ENCODE measurements around the gene LST1. TPM values are rescaled to one million over a fixed set of nuclear protein-coding genes. Genes with fewer than 3 reads are reported as not detected.

Gene LST1
- total RNA-seq, 4 donors from 2014 or later: 16.3 to 34.2 (median 19.2) TPM

- no peak for ATAC-seq (ENCODE audit: low FRiP score)
- TF ChIP-seq, protein P1, sequence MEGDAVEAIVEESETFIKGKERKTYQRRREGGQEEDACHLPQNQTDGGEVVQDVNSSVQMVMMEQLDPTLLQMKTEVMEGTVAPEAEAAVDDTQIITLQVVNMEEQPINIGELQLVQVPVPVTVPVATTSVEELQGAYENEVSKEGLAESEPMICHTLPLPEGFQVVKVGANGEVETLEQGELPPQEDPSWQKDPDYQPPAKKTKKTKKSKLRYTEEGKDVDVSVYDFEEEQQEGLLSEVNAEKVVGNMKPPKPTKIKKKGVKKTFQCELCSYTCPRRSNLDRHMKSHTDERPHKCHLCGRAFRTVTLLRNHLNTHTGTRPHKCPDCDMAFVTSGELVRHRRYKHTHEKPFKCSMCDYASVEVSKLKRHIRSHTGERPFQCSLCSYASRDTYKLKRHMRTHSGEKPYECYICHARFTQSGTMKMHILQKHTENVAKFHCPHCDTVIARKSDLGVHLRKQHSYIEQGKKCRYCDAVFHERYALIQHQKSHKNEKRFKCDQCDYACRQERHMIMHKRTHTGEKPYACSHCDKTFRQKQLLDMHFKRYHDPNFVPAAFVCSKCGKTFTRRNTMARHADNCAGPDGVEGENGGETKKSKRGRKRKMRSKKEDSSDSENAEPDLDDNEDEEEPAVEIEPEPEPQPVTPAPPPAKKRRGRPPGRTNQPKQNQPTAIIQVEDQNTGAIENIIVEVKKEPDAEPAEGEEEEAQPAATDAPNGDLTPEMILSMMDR (IDR thresholded peaks at IDR 0.05): no peak
- DNase-seq (ENCODE audit: low spot score): no peak
These were observed 11.7 kb upstream of the LST1 start for GRCh38 chr6:31574106-31575061.

DNA sequence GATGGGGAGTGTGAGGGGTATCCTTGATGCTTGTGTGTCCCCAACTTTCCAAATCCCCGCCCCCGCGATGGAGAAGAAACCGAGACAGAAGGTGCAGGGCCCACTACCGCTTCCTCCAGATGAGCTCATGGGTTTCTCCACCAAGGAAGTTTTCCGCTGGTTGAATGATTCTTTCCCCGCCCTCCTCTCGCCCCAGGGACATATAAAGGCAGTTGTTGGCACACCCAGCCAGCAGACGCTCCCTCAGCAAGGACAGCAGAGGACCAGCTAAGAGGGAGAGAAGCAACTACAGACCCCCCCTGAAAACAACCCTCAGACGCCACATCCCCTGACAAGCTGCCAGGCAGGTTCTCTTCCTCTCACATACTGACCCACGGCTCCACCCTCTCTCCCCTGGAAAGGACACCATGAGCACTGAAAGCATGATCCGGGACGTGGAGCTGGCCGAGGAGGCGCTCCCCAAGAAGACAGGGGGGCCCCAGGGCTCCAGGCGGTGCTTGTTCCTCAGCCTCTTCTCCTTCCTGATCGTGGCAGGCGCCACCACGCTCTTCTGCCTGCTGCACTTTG is 10.7 kb upstream of the LST1 start, which contains the start of gene TNF:
TSS of gene TNF (plus strand) at position 231 of the 567 bp plus-strand sequence. CDS start at position 408, 177 bp downstream.
- DNase-seq (ENCODE audit: low spot score) (no peak), ATAC-seq (ENCODE audit: low FRiP score) (no peak)
- TF ChIP-seq, protein P1 (IDR thresholded peaks at IDR 0.05): no peak

DNA sequence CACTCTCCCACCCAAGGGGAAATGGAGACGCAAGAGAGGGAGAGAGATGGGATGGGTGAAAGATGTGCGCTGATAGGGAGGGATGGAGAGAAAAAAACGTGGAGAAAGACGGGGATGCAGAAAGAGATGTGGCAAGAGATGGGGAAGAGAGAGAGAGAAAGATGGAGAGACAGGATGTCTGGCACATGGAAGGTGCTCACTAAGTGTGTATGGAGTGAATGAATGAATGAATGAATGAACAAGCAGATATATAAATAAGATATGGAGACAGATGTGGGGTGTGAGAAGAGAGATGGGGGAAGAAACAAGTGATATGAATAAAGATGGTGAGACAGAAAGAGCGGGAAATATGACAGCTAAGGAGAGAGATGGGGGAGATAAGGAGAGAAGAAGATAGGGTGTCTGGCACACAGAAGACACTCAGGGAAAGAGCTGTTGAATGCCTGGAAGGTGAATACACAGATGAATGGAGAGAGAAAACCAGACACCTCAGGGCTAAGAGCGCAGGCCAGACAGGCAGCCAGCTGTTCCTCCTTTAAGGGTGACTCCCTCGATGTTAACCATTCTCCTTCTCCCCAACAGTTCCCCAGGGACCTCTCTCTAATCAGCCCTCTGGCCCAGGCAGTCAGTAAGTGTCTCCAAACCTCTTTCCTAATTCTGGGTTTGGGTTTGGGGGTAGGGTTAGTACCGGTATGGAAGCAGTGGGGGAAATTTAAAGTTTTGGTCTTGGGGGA is 10.0 kb upstream of the LST1 start:
- ATAC-seq (ENCODE audit: low FRiP score): no peak
- DNase-seq (ENCODE audit: low spot score): no peak
- TF ChIP-seq, protein P1 (IDR thresholded peaks at IDR 0.05): no peak

DNA sequence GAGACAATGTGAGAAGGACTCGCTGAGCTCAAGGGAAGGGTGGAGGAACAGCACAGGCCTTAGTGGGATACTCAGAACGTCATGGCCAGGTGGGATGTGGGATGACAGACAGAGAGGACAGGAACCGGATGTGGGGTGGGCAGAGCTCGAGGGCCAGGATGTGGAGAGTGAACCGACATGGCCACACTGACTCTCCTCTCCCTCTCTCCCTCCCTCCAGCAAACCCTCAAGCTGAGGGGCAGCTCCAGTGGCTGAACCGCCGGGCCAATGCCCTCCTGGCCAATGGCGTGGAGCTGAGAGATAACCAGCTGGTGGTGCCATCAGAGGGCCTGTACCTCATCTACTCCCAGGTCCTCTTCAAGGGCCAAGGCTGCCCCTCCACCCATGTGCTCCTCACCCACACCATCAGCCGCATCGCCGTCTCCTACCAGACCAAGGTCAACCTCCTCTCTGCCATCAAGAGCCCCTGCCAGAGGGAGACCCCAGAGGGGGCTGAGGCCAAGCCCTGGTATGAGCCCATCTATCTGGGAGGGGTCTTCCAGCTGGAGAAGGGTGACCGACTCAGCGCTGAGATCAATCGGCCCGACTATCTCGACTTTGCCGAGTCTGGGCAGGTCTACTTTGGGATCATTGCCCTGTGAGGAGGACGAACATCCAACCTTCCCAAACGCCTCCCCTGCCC is 9.0 kb upstream of the LST1 start:
- DNase-seq (ENCODE audit: low spot score): no peak
- ATAC-seq (ENCODE audit: low FRiP score): no peak
- TF ChIP-seq, protein P1 (IDR thresholded peaks at IDR 0.05): no peak

DNA sequence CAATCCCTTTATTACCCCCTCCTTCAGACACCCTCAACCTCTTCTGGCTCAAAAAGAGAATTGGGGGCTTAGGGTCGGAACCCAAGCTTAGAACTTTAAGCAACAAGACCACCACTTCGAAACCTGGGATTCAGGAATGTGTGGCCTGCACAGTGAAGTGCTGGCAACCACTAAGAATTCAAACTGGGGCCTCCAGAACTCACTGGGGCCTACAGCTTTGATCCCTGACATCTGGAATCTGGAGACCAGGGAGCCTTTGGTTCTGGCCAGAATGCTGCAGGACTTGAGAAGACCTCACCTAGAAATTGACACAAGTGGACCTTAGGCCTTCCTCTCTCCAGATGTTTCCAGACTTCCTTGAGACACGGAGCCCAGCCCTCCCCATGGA is 8.5 kb upstream of the LST1 start:
- DNase-seq (ENCODE audit: low spot score): no peak
- TF ChIP-seq, protein P1 (IDR thresholded peaks at IDR 0.05): no peak
- no peak for ATAC-seq (ENCODE audit: low FRiP score)
